Measurements from ENCODE around the gene TERB1. TPM values are rescaled to one million over a fixed set of nuclear protein-coding genes. Genes with fewer than 3 reads are reported as not detected.

Gene TERB1
- total RNA-seq, 1 experiment from 2014 or later: not detected

GRCh38 chr16:66848172-66848571 lies 46.8 kb upstream of the TERB1 start:
- CTCF ChIA-PET: interaction anchor here (1.0 to 3.4 kb wide), 3 partner anchors 12 to 18 kb away, joined by 5 to 16 read pairs (median 7); partner anchors contain the start of gene NAE1
- POLR2A ChIA-PET: interaction anchor here (0.9 kb wide), 1 partner anchor 18 kb away, joined by 3 read pairs; the partner anchor contains the start of gene NAE1

More at GRCh38 chr16:66848172-66848571, 46.8 kb upstream of the TERB1 start:
- H3K4me1 ChIP-seq (ENCODE audit: control insufficient read depth in 1 of 2, insufficient read depth in 2 of 2, low read length in 2 of 2): peaks cover 4 to 10% of the 10 kb centered on the region in 2 experiments; a peak in 3 of 4 replicates
- no peaks in the 10 kb centered on the region for H3K27me3 ChIP-seq (ENCODE audit: insufficient read depth, low read length)
- H3K79me2 ChIP-seq (ENCODE audit: insufficient read depth, low read length): no peaks in the 10 kb centered on the region
- H3K36me3 ChIP-seq (ENCODE audit: control insufficient read depth in 1 of 2, insufficient read depth in 2 of 2, low read length in 2 of 2): no peaks in the 10 kb centered on the region
- intact Hi-C loops (cut with micrococcal nuclease): no loop called here
- BruUV-seq (replicated peaks): no TSS peak
- TF ChIP-seq ATF3 (IDR thresholded peaks at IDR 0.05): no peak
- no peak for TF ChIP-seq CTCF (IDR thresholded peaks at IDR 0.05 in 2 of 3, conservative IDR thresholded peaks at IDR 0.05 in 1 of 3; ENCODE audit: borderline replicate concordance in 1 of 3, insufficient read depth in 1 of 3, low read depth in 2 of 3, low read length in 2 of 3)
- no peak for TF ChIP-seq REST (IDR thresholded peaks at IDR 0.05; ENCODE audit: low read depth)
- TF ChIP-seq CBX3 (IDR thresholded peaks at IDR 0.05; ENCODE audit: low read depth): no peak
- TF ChIP-seq EZH2 (IDR thresholded peaks at IDR 0.05): no peak
- no peak for TF ChIP-seq ZBTB33 (IDR thresholded peaks at IDR 0.05; ENCODE audit: extremely low read depth, insufficient replicate concordance, low read length)
- no peak for TF ChIP-seq SRF (IDR thresholded peaks at IDR 0.05; ENCODE audit: low read depth)
- no peak for TF ChIP-seq POLR2AphosphoS5 (IDR thresholded peaks at IDR 0.05; ENCODE audit: low read depth, low read length)
- no peak for TF ChIP-seq EZH2phosphoT487 (IDR thresholded peaks at IDR 0.05; ENCODE audit: borderline replicate concordance)
- TF ChIP-seq MAX (IDR thresholded peaks at IDR 0.05): no peak
- TF ChIP-seq CEBPB (IDR thresholded peaks at IDR 0.05; ENCODE audit: low read depth): no peak
- TF ChIP-seq ZNF274 (IDR thresholded peaks at IDR 0.05; ENCODE audit: low read depth, low read length): no peak
- TF ChIP-seq YY1 (IDR thresholded peaks at IDR 0.05; ENCODE audit: extremely low read depth, insufficient replicate concordance, low read depth, low read length): no peak
- TF ChIP-seq RAD21 (IDR thresholded peaks at IDR 0.05; ENCODE audit: low read depth): no peak
- TF ChIP-seq POLR2A (IDR thresholded peaks at IDR 0.05; ENCODE audit: borderline replicate concordance, extremely low read depth, insufficient read depth, insufficient read length): no peak
- no peak overlapping the region for H2AFZ ChIP-seq (ENCODE audit: low read depth, low read length, poor library complexity, severe bottlenecking)
- H3K9me2 ChIP-seq (ENCODE audit: insufficient read depth): no peaks in the 10 kb centered on the region
- H3K4me2 ChIP-seq (ENCODE audit: low read length): no peak overlapping the region
- no peak overlapping the region for H3K4me3 ChIP-seq (replicated peaks in 1 of 2; ENCODE audit: low read depth in 1 of 2, low read length in 2 of 2)
- H3K9ac ChIP-seq (ENCODE audit: low read length): no peak overlapping the region
- DNase-seq (ENCODE audit: low read depth, low spot score) (no peak), ATAC-seq (no peak)
- no peak overlapping the region for H3K27ac ChIP-seq (ENCODE audit: low read depth, low read length)
- H4K20me1 ChIP-seq (ENCODE audit: insufficient read depth): no peaks in the 10 kb centered on the region
- RAD21 ChIA-PET (ENCODE audit: low non-redundant PET in 1 of 2, low total read pairs in 2 of 2, uncharacterized antibody in 2 of 2, unreplicated experiment in 2 of 2): no interaction called here
- no peaks in the 10 kb centered on the region for H3K9me3 ChIP-seq (ENCODE audit: control insufficient read depth in 1 of 2, insufficient read depth in 1 of 2, low read depth in 1 of 2, low read length in 2 of 2)
